ENCODE measurements around the gene CSPG4.
"Not testable (repeated sequence)": the region's sequence is repeated elsewhere in the genome, so short reads cannot be mapped to it uniquely, and the experiment has no call there.

The CSPG4 gene

DNA sequence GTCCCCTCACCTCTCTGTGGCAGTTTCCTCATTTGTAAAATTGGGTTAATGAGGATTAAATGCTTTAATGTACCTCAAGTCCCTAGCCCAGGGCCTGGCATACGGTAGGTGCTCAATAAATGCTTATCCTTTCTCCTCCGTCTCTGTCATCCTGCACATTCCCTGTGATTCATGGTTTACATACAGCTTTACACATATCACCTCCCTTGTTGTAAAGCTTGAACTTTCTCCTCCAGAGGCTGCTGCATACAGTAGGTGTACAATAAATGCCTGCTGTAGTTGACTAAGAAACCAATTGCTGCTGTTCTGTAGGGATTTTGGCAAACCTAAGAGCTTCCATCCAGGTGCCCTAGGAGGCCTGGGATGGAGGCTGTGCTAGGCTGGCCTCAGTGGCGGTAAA is 1.5 kb upstream of the CSPG4 start:
- TF ChIP-seq CTCF (IDR thresholded peaks at IDR 0.05), result no peak
- Histone ChIP-seq H3K27ac (peak overlapping the region in 1 of 2 donors; percentile 98), H3K4me3 (no peak overlapping the region)
- no peak for DNase-seq (ENCODE audit: low spot score)

DNA sequence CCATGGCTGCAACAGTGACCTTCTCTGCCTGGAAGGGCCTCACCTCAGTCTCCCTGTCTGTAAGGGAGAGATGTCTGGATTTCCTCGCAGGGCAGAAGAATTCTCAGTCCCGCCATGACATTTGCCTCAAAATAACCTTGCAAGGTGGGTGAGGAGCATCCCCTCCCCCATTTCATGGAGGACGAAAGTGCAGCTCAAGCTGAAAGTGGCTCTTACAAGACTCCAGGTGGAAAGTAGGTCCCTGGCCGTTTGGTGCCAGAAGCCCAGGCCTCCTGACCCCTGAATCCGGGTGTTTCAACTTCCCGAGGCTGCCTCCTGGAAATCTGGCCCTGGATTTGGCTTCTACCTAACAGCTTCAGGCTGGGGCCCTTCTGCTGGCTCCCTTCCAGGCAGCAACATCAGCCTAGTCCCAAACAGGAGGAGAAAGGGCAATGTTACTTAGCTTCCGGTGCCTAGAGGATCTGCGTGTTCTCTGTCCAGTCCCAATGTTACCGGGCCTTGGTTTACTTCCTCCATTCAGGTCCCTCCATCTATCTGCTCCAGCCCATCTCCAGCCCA is 769 bp upstream of the CSPG4 start:
- no peak for TF ChIP-seq CTCF (IDR thresholded peaks at IDR 0.05)
- Histone ChIP-seq H3K4me3 (peak overlapping the region; percentile 83), H3K27ac (peak overlapping the region; percentile 93 to 98)
- DNase-seq (ENCODE audit: low spot score), result no peak

GRCh38 chr15:75711495-75711894 is 1.2 kb downstream of the CSPG4 start:
- not testable (repeated sequence) for DNase-seq (ENCODE audit: low spot score)
- Histone ChIP-seq H3K27ac (peak overlapping the region; percentile 93 to 98), H3K4me3 (peak overlapping the region; percentile 83)

DNA sequence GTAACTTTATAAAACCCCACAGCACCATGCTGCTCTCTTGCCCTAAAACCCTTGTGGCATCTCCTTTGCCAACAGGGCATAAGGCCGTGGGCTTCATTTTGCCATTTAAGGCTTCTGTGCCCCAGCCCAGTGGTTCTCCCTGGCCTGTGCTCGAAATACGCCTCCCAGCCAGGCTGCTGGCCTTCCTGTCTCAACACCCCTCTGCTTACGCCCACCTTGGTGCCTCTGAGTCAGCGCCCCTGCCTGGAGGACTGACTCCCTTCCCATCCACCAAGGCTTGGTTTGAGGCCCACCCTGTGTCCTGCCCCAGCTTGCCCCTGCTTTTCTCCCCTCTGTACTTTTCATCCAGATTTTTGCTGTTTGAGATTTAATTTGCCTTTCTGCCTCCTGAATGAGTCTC is 1.8 kb downstream of the CSPG4 start:
- peak overlapping the region; percentile 89 to 97 for H3K27ac ChIP-seq
- peak overlapping the region; percentile 66 for H3K4me3 ChIP-seq
- not testable (repeated sequence) for DNase-seq (ENCODE audit: low spot score)

DNA sequence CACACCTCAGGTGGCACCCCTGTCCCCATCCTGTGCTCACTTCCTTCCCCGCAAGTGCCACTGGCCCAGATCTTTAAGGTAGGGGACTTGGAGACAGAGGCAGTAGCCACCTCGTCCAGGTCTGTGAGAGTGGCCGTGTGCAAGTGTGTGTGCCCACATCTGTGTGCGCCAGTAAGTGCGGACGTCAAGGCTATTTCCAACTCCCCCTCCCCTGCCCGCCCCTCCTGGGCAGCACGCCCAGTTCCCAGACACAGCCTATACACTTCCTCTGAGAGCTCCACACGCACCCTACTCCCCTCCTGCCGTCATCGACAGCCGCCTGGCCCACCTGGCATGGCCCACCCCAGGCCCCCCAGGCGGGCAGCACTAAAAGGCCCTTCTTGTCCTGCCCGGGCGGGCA is 3.2 kb downstream of the CSPG4 start:
- peak overlapping the region; percentile 66 for H3K4me3 ChIP-seq

DNA sequence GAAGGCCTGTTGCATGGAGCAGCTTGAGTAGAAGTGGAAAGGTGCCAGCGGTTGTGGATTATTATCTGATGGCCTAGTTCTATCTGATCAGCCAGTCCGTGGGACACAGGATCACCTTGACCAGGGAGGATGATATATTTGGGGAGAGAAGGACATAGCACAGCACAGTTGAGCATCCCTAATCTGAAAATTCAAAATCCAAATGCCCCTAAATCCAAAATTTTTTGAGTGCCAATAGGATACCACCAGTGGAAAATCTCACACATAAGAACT is 6.0 kb downstream of the CSPG4 start:
- H3K4me3 ChIP-seq, result peak overlapping the region; percentile 57
- DNase-seq (ENCODE audit: low spot score), result no peak
- no peak for TF ChIP-seq CTCF (IDR thresholded peaks at IDR 0.05)
- H3K27ac ChIP-seq, result peak overlapping the region; percentile 89 to 95

More for the DNA sequence above, 3.2 kb downstream of the CSPG4 start:
- DNase-seq (ENCODE audit: low spot score), result peak; percentile 95
- peak overlapping the region; percentile 89 to 97 for H3K27ac ChIP-seq

GRCh38 chr15:75705854-75706681 is 6.6 kb downstream of the CSPG4 start:
- Histone ChIP-seq H3K4me3 (peak overlapping the region; percentile 57), H3K27ac (peak overlapping the region; percentile 89 to 95)
- no peak for TF ChIP-seq CTCF (IDR thresholded peaks at IDR 0.05)
- DNase-seq (ENCODE audit: low spot score), result no peak

- peak overlapping the region; percentile 89 to 95 for H3K27ac ChIP-seq
- H3K4me3 ChIP-seq, result peak overlapping the region; percentile 57
- not testable (repeated sequence) for DNase-seq (ENCODE audit: low spot score)
Measured at GRCh38 chr15:75705375-75705774, 7.3 kb downstream of the CSPG4 start.

GRCh38 chr15:75704618-75705017 is 8.0 kb downstream of the CSPG4 start:
- no peak for TF ChIP-seq CTCF (IDR thresholded peaks at IDR 0.05)
- H3K4me3 ChIP-seq, result peak overlapping the region; percentile 57
- peak overlapping the region; percentile 89 to 95 for H3K27ac ChIP-seq
- no peak for DNase-seq (ENCODE audit: low spot score)

Data from coronary artery (tissue), 2 donors.